Measurements from ENCODE around the gene ELF2. TPM values are rescaled to one million over a fixed set of nuclear protein-coding genes. Genes with fewer than 3 reads are reported as not detected.
A peak's percentile ranks its signal among the peaks of the same experiment; 100 is the strongest.

ELF2 gene
- total RNA-seq, 4 donors from 2014 or later = 39.0 to 89.5 (median 48.7) TPM

DNA sequence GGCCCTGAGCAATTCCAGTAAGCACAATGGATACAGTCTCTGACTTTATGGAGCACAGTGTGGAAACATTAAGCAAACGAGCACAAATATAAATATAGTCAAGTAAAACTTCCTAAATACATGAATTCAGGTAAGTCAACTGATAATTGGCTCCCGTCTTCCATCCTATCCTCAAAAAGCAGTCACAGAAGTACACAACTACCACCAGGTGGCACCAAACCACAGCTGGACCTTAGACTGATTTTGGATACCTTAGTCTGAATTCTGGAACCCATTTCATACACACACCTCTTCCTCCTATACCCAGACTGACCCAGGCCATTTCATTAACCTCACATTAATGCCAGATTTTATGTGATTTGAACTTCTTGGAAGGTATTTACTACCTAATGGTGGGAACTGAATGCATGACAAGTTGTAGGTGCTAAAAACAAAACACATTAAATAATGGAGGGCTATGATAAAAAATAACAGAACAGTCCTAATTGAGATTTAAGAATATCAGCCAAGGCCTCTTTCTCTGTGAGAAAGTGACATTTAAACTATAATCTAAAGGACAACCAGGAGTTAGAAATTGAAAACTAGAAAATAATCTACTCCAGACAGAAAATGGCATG, 77.5 kb downstream of the ELF2 start:
- ATAC-seq (ENCODE audit: low FRiP score) = peak; percentile 85
- TF ChIP-seq, protein P1, sequence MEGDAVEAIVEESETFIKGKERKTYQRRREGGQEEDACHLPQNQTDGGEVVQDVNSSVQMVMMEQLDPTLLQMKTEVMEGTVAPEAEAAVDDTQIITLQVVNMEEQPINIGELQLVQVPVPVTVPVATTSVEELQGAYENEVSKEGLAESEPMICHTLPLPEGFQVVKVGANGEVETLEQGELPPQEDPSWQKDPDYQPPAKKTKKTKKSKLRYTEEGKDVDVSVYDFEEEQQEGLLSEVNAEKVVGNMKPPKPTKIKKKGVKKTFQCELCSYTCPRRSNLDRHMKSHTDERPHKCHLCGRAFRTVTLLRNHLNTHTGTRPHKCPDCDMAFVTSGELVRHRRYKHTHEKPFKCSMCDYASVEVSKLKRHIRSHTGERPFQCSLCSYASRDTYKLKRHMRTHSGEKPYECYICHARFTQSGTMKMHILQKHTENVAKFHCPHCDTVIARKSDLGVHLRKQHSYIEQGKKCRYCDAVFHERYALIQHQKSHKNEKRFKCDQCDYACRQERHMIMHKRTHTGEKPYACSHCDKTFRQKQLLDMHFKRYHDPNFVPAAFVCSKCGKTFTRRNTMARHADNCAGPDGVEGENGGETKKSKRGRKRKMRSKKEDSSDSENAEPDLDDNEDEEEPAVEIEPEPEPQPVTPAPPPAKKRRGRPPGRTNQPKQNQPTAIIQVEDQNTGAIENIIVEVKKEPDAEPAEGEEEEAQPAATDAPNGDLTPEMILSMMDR (IDR thresholded peaks at IDR 0.05) = peak in 1 of 3 donors; percentile 36

DNA sequence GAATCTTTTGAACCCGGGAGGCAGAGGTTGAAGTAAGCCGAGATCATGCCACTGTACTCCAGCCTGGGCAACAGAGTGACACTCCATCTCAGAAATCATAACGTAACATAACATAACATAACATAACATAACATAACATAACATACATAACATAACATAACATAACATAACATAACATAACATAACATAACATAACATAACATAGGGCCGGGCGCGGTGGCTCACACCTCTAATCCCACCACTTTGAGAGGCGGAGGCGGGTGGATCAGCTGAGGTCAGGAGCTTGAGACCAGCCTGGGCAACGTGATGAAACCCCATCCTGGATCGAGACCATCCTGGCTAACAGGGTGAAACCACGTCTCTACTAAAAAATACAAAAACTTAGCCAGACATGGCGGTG, 84.7 kb downstream of the ELF2 start:
- ATAC-seq (ENCODE audit: low FRiP score) = no peak
- DNase-seq (ENCODE audit: low spot score) = no peak
- TF ChIP-seq, protein P1 (IDR thresholded peaks at IDR 0.05) = no peak

More for the DNA sequence above, 77.5 kb downstream of the ELF2 start:
- DNase-seq (ENCODE audit: low spot score) = no peak

DNA sequence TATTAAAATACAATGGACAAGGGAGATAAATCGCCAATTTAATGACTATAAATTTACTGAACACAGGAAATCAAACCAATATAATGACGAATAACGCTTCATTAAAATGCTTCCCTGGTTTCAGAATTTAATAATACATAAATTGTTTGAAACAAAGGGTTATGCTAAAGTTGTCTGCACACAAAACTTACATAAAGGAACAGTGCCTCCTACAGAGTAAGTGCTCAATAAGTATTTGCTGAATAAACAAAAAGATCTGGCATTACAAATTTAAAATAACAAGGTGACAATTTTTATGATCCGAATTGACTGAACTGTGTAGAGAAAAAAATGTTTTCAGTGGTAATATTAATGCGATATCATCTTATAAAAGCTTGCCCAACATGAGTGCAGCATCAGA, 91.9 kb downstream of the ELF2 start:
- TF ChIP-seq, protein P1 (IDR thresholded peaks at IDR 0.05) = no peak
- ATAC-seq (ENCODE audit: low FRiP score) = no peak

DNA sequence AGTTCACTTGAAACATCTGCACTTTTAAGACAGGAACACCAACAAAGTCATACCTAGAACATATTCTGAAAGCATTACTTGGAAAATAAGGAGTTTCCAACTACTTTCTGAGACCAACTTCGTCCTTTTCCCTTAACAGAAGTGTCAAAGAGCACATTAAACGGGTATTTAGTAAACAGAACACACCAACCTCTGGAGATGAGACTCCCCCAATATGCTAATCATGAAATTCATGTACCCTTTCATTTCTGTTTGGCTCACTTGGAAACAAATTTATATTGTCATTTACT, 92.3 kb downstream of the ELF2 start:
- ATAC-seq (ENCODE audit: low FRiP score) (no peak), DNase-seq (ENCODE audit: low spot score) (no peak)
- TF ChIP-seq, protein P1 (IDR thresholded peaks at IDR 0.05) = no peak

More for the DNA sequence above, 91.9 kb downstream of the ELF2 start:
- no peak for DNase-seq (ENCODE audit: low spot score)

DNA sequence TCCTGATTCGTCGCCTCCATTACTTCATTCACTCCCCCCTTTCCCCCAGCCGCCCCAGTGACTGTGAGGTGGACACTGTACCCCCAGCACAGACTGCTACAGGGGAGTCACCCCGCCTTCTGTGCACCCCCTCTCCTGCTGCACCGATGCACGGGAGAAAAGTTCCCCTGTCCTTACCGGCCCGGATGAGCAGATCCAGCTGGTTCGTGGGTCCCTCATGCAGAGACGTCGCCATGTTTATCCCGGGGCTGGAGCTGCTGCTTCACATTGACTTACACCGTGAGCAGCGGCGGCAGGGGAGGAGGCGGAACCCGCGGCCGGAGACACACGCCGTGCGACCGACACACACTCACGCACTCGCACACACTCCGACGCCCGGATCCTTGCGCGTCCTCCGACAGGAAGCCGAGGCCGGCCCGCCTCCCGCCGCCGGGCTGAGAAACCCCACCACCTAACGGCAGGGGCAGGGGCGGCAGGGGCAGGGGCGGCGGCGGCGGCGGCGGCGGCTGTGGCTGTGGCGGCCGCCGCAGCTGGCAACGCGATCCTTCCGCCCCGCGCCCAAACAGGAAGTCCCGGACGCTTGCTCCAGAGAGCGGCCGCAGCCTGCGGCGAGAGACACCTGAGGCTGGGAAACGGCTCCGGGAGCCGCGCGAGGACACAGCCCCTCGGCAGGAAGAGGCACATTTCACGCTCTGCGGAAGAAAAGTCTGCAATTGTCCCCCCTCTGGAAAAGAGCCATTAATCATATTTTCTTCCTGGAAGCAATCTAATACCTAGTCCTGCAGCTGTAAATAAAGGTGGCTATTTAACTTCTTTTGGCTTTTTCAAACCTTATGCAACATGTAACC, 92.8 kb downstream of the ELF2 start:
- DNase-seq (ENCODE audit: low spot score) (peak; percentile 36), ATAC-seq (ENCODE audit: low FRiP score) (peak; percentile 83)
- TF ChIP-seq, protein P1 (IDR thresholded peaks at IDR 0.05) = no peak

DNA sequence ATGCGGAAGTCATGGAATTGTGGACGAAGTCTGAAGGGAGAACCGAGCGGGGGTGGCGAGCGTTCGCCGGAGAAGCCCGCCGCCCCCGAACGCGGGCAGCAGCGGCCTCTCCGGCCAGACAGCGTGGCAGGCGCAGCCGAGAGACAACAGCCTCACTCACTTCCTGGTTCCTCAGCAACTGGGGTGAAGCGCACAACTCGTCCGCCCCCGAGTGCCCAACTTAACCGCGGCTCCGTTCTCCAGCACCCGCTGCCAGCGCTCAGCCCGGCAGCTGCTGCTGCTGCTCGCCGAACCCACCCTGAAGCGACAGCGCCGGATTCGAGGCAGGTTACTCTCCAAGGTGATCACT, 93.4 kb downstream of the ELF2 start:
- TF ChIP-seq, protein P1 (IDR thresholded peaks at IDR 0.05) = no peak
- DNase-seq (ENCODE audit: low spot score) (no peak), ATAC-seq (ENCODE audit: low FRiP score) (peak; percentile 55)

Measured in omental fat pad (tissue), 4 donors.